ENCODE measurements around the gene C6orf15. TPM values are rescaled to one million over a fixed set of nuclear protein-coding genes. Genes with fewer than 3 reads are reported as not detected.
"Not testable (repeated sequence)": the region's sequence is repeated elsewhere in the genome, so short reads cannot be mapped to it uniquely, and the experiment has no call there.

Gene C6orf15
- total RNA-seq, 2 donors from 2014 or later, result not detected

DNA sequence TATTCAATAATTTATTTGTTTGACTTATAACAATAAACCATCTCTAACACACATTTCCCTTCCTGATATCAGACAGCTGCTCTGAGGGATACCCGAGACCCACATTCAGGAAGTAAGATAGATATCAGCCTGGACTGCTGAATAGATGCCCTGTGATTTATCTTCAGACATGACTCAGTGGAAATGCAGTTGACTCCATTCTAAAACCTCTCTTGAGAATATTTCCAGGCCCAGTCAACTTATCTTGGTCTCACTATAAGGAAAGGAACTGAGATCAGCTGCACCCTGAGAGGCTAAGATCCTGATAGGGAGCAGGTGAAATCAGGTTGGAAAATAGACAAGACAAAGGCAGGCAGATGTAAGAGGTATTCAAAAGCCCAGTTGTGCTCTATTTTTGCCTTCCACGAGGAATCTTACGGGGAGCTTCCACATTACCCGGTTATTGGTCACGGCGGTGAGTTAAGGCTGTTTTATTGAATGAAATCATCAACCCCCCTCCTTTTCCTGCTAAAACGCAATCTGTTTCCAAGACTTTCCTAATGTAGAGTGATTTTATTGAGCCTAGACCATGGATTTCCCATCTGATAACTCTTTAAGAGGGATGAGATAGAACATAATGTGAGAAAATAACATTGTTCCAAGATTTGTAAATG lies 25.5 kb downstream of the C6orf15 start:
- intact Hi-C loops (cut with DNase I), result no loop called here
- no peak for DNase-seq (ENCODE audit: low spot score)

DNA sequence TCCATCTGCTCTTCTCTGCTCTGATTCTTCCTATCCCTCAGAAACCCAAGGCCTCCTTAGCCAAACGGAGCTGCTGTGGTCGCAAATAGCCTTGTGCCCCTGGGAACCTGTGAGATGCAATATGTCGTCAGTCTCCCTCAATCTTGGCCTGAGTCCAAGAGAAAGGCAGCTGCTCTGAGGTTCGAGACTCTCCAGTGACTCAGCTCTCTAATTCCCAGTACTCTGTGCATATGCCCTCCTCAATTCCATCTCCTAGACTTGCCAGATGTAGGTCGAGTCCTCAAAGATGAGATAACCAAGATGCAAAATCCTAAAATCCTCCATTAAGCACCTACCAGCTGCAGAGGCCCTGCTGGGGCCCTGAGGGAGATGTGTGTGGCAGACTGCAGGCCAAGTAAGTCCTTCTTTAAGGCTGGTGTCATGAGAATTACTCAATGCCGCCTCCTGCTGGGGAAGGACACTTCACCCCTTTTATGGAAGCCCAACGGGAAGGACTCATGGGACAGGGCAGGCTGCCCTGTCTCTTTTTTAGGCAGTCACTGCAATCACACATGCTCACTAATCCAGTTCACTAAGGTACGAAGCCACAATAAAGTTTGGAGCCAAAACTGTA lies 28.5 kb downstream of the C6orf15 start:
- intact Hi-C loops (cut with DNase I), result no loop called here
- no peak for DNase-seq (ENCODE audit: low spot score)

DNA sequence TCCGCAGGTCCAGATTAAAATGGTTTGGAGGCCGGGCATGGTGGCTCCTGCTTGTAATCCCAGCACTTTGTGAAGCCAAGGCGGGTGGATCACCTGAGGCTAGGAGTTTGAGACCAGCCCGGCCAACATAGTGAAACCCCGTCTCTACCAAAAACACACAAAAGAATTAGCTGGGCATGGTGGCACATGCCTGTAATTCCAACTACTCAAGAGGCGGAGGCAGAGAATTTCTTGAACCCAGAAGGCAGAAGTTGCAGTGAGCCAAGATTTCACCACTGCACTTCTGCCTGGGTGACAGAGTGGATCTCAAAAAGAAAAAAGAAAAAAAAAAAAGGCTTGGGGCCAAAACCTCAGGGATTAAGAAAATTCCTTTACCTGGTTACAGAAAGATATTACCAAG lies 30.5 kb downstream of the C6orf15 start:
- intact Hi-C loops (cut with DNase I), result no loop called here
- DNase-seq (ENCODE audit: low spot score), result no peak

DNA sequence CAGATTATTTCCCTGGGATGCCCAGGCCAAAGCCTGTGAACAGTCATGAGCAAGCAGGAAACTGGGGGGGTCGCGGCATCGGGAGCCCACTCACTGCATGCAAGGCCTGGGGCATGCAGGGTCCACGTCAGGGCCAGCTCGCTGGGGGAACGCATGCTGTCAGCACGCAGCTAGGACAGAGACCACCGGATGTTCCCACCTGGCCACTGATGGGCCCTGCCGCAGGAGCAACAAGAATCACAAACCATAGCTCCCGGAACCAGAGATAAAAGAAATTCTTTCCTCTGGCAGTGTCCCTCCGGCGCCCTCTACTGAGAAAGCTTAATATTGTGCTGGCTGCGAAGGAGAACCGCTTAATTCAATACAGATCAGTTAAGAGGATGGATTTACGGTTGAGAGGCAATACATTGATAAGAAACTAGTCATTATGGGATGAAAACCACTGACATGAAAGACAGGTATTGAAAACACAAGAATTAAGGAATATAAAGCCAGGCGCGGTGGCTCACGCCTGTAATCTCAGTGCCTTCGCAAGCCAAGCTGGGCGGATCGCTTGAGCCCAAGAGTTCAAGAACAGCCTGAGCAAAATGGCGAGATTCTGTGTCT lies 32.6 kb downstream of the C6orf15 start:
- DNase-seq (ENCODE audit: low spot score), result peak; percentile 85

DNA sequence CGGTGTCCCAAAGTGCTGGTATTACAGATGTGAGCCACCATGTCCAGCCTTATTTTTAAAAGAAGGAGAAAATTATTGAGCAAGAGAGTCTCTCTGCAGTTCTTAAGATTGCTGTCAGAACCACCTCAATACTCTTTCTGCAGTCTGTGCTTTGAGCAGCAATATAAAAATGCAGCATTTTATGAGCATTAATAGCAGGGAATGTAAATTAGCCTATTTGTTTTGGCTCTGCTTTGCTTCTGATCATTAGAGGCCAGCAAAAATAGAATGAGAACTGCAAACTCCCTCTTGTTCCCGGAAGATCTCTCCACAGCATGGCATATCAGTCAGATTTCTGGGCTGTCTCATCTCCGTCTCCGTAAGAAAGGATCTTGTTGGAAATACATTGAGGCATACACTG lies 35.8 kb downstream of the C6orf15 start:
- DNase-seq (ENCODE audit: low spot score), result no peak
- intact Hi-C loops (cut with DNase I), result loop anchor here (5.0 to 10.0 kb wide), 3 partner anchors 159 to 249 kb away; no protein-coding TSS in a partner anchor

More for the DNA sequence above, 32.6 kb downstream of the C6orf15 start:
- intact Hi-C loops (cut with DNase I), result loop anchor here (5.0 to 10.0 kb wide), 3 partner anchors 162 to 252 kb away; no protein-coding TSS in a partner anchor

DNA sequence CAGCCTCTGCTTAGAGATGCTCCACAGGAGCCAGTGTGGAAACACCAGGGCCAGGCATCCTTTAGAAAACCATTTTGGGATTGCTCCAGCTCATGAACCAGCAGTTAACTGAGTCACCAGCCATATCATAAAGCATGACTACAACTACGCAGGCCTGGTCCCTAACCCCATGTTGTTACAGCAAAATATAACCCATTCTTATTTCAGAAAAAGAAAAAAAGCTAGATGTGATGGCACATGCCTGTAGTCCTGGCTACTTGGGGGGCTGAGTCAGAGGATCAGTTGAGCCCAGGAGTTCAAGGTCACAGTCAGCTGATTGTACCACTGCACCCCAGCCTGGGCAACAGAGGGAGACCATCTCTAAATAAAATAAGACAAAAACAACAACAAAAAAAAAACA lies 36.8 kb downstream of the C6orf15 start:
- intact Hi-C loops (cut with DNase I), result loop anchor here (5.0 to 10.0 kb wide), 3 partner anchors 158 to 248 kb away; no protein-coding TSS in a partner anchor
- DNase-seq (ENCODE audit: low spot score), result no peak

DNA sequence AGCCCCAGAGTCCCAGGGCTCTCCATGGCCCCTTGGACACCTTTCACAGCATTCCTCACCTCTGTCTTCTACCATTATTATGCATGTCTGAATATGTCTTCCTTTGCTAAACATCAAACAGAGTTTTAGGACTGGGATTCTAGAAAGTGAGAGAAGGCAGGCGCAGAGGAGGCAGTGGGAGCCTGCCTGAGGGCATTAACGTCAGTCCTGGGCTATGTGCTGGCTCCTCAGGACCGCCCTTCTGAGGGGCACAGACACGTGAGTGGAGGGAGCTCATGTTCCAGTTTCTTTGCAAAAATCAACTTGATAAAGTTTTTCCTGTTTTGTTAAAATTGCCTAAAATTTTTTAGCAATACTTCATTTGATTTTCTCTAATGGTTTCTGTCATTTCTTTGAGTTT lies 38.0 kb downstream of the C6orf15 start:
- intact Hi-C loops (cut with DNase I), result loop anchor here (5.0 to 10.0 kb wide), 2 partner anchors 162 to 240 kb away; partner anchors contain the start of gene VARS2 (in 1 of the 2)

DNA sequence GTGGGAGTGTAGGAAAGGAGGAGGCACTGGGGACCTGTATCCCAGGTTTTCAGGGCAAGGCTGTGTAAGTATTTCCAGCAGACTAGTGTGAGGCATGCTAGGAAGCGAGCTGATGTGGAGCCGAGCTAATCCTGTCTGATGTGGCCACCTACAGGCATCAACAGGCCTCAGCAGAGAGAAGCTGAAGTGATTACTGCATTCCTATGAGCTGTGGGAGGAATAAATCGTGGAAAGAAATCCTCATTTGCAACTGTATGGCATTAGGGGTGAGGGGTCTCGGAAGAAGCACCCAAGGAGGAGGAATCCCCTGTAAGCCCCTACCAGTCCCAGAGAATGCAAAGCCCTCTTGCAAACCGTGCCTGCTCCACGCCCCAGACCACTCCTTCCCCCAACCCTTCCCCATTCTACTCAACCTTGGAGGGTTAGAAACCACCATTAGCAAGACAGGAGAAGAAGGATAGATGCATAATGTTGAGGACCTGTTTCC lies 41.6 kb downstream of the C6orf15 start:
- intact Hi-C loops (cut with DNase I), result loop anchor here (5.0 to 10.0 kb wide), 2 partner anchors 158 to 236 kb away; partner anchors contain the start of gene VARS2 (in 1 of the 2)
- DNase-seq (ENCODE audit: low spot score), result no peak

More for the DNA sequence above, 38.0 kb downstream of the C6orf15 start:
- DNase-seq (ENCODE audit: low spot score), result no peak

DNA sequence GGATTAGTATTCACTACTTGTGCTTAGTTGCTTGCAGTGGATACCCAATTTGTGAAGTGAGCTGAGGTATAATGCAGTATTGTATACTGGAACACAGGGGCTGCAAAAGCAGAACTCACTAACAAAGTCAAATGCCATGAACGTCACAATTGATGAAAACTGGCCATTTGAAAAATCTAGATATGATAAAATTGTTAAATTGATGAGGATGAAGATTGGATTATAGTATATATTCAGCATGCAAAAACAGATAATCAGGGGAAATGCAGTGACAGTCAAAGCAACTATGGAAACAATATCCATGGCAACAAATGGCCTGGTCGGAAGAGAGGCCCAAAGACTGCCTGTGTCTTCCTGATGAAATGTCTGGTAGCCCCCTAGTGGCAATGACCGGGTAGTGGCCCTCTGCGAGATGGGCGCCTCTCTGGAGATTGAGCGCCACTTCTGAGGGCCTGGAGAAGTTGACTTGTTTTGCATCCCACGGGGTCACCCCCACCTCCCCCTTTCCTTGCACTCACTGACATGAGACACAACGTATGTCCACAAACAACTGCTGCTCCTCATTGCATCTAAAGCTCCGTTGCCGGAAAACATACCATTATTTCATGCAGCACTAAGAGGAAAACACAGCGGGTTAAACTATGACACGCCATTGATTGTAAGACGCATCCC lies 43.6 kb downstream of the C6orf15 start:
- intact Hi-C loops (cut with DNase I), result no loop called here
- peak; percentile 92 for DNase-seq (ENCODE audit: low spot score)

DNA sequence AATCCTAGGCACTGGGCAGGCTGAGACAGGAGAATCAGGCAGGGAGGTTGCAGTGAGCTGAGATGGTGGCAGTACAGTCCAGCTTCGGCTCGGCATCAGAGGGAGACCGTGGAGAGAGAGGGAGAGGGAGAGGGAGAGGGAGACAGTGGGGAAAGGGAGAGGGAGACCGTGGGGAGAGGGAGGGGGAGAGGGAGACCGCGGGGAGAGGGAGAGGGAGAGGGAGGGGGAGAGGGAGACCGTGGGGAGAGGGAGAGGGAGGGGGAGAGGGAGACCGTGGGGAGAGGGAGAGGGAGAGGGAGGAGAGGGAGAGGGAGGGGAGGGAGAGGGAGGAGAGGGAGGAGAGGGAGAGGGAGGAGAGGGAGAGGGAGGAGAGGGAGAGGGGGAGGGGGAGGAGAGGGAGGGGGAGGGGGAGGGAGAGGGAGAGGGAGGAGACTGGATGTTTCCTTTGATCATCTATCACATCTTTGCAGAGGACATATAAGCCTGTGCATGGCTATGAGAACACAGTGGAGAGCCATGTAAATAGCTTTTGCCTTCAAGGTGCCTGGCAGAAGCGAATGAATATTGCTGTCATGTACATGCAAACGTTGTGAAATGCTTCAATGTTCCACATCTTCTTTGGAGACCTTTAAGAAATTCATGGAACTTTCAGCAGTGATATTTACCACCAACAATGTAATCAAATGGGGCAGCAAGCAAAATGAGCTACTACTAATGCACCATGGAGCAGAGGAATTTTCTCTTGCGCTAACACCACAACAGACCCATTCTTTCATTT lies 44.3 kb downstream of the C6orf15 start:
- DNase-seq (ENCODE audit: low spot score); intact Hi-C loops (cut with DNase I): not testable (repeated sequence)

DNA sequence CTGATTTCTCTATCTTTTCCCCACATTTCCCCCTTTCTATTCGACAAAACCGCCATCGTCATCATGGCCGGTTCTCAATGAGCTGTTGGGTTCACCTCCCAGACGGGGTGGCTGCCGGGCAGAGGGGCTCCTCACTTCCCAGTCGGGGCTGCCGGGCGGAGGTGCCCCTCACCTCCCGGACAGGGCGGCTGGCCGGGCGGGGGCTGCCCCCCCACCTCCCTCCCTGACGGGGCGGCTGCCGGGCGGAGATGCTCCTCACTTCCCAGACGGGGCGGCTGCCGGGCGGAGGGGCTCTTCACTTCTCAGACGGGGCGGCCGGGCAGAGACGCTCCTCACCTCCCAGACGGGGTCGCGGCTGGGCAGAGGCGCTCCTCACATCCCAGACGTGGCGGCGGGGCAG lies 45.3 kb downstream of the C6orf15 start:
- DNase-seq (ENCODE audit: low spot score); intact Hi-C loops (cut with DNase I): not testable (repeated sequence)

DNA sequence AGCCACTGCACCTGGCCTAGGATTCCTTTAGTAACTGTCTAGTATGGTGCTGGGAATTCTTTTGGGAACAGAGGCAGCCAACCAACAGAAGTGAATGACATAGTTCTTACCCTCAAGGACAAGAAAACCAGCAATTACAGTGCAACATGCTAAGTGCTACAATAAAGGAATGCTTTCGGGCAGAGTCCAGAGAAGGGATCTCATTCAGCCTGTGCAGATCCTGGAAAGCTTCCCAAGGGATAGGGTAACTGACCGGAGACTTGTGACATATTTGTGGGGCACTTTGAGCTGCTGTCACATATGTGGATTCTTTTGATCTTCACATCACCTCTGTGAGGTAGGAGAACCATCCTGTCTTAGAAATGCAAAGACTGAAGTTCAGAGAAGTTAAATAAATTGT lies 46.8 kb downstream of the C6orf15 start:
- no peak for DNase-seq (ENCODE audit: low spot score)
- intact Hi-C loops (cut with DNase I), result no loop called here

DNA sequence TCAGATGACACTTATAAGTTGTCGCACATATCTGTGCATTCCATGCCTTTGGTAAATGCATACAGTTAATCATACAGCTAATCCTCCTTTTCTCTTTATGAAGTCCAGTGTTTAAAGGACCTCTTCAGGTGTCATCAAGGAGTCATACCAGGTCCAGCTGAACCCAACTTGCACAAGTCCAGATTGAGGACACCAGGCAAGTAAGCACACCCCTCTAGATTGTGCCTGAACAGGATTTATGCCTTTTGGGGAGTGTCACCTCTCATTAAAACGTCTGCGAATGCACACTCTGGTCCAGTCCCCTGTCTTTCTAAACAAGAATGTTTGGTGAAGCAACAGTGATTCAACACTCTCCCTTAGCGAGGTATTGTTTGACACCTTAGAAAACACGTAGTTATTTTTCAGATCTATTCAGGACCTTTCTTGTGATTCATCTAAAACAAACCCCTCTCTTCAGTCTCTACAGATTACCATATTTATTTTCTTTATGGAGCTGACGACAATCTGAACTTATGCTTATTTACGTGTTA lies 48.4 kb downstream of the C6orf15 start:
- intact Hi-C loops (cut with DNase I), result no loop called here
- DNase-seq (ENCODE audit: low spot score), result no peak

Other genes starting within 250 kb of the C6orf15 start
- gene DDR1, start 228.1 kb downstream of the C6orf15 start, total RNA-seq, result 10 to 100 TPM; 25.2 to 26.0 TPM
- 10 to 100 TPM; 27.2 to 37.8 TPM for gene GTF2H4, start 204.4 kb downstream of the C6orf15 start, total RNA-seq
- gene VARS2, start 198.3 kb downstream of the C6orf15 start, total RNA-seq, result 10 to 100 TPM; 13.8 to 17.8 TPM
- under 1 TPM in 1 of 2 donors, not detected in 1; 0.29 TPM for gene SFTA2, start 180.4 kb downstream of the C6orf15 start, total RNA-seq
- gene MUCL3, start 171.6 kb downstream of the C6orf15 start, total RNA-seq, result not detected
- gene MUC21, start 128.9 kb downstream of the C6orf15 start, total RNA-seq, result not detected
- not detected for gene MUC22, start 102.1 kb downstream of the C6orf15 start, total RNA-seq
- gene PSORS1C1, start 2.2 kb upstream of the C6orf15 start, total RNA-seq, result 1 to 10 TPM; 1.9 to 2.1 TPM
- not detected for gene CDSN, start 7.9 kb upstream of the C6orf15 start, total RNA-seq
- not detected for gene PSORS1C2, start 26.5 kb upstream of the C6orf15 start, total RNA-seq
- 10 to 100 TPM in 1 of 2 donors, 1 to 10 TPM in 1; 9.6 to 13.4 TPM for gene CCHCR1, start 45.2 kb upstream of the C6orf15 start, total RNA-seq
- gene TCF19, start 46.0 kb upstream of the C6orf15 start, total RNA-seq, result 1 to 10 TPM; 3.0 to 4.8 TPM
- not detected for gene POU5F1, start 58.1 kb upstream of the C6orf15 start, total RNA-seq
- 100 to 1,000 TPM; 410 to 411 TPM for gene HLA-C, start 159.5 kb upstream of the C6orf15 start, total RNA-seq
- 100 to 1,000 TPM; 525 to 620 TPM for gene HLA-B, start 244.6 kb upstream of the C6orf15 start, total RNA-seq

Measured in posterior vena cava (tissue), 2 donors.